ENCODE data around the gene ETV4.
"Not testable (repeated sequence)": the region's sequence is repeated elsewhere in the genome, so short reads cannot be mapped to it uniquely, and the experiment has no call there.

The ETV4 gene

DNA sequence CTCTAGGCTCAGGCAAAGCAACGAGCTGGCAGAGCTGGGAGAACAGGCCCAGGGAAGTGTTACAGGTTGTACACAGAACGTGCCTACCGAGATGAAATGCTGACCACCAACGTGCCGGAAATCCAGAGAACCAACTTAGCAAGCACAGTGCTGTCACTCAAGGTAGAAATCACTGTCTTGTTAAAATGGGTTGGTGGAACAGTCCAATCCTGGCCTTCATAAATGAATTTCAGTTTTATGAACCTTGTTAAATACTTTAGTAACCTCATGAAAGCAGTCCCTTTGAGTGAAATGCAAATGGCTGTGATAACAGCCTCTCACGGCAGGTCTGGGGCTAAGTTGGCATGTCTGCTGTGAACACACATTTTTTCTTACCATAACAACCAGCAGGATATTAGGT is 29.0 kb downstream of the ETV4 start:
- no peak for DNase-seq (ENCODE audit: low read depth in 2 of 2)

- no peak for DNase-seq (ENCODE audit: low read depth in 2 of 2)
These were observed 30.5 kb downstream of the ETV4 start for GRCh38 chr17:43515656-43516055.

GRCh38 chr17:43511199-43511598 is 34.9 kb downstream of the ETV4 start:
- not testable (repeated sequence) for DNase-seq (ENCODE audit: low read depth in 2 of 2)

DNA sequence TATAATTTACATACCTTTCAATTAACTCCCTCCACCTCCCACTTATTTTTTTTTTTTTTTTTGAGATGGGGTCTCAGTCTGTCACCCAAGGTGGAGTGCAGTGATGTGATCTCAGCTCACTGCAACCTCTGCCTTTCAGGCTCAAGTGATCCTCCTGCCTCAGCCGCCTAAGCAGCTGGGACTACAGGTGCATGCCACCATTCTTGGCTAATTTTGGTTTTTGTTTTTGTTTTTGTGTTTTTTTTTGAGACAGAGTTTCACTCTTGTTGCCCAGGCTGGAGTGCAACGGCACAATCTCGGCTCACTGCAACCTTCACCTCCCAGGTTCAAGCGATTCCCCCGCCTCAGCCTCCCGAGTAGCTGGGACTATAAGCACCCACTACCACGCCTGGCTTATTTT is 36.7 kb downstream of the ETV4 start:
- DNase-seq (ENCODE audit: low read depth in 2 of 2) = not testable (repeated sequence)

GRCh38 chr17:43490621-43491020 is 55.5 kb downstream of the ETV4 start:
- DNase-seq (ENCODE audit: low read depth in 2 of 2) = no peak

DNA sequence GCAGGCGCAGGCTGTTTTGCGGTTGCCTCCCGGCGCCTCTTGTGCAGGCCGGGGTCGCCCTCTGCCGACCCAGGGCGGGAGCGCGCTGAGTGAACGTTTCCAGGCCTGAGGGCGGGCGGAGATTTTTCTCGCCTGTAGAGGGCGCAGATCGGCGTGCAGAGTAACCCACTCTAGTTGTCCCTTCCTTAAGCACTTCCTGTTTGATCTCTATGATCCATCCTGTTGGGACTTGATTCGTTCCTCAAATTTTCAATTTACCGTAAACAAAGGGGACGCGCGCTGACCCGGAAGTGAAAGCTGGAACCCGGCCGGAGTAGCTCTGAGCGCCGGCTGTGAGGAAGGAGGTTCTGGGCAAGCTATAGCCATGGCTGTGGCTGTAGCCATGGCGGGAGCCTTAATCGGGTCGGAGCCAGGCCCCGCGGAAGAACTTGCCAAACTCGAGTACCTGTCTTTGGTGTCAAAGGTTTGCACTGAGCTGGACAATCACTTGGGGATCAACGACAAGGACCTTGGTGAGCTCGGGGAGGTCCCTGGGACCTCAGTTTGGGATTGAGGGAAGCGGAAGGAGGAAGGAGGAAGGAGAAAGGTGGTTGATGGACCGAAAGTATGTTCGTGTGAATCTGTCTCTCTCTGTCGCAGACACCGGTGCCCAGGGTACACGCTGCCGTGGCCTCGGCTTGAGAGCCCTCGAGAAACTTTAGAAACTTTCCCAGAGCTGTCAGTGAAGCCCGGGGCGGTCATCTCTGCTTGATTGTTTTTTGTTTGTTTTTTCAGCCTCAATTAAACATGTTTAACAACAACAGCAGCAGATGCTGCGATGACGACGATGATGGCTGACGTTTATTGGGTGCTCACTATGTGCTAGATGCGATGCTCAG is 62.2 kb downstream of the ETV4 start, which contains the start of gene DHX8:
Gene DHX8, plus strand, starts transcription at position 302 of the 878 bp plus-strand sequence. Its CDS starts 63 bp downstream, at position 365.
- peak; percentile 95 to 97 for DNase-seq (ENCODE audit: low read depth in 2 of 2)

- no peak for DNase-seq (ENCODE audit: low read depth in 2 of 2)
These were observed 63.8 kb downstream of the ETV4 start for GRCh38 chr17:43482103-43483012.

DNA sequence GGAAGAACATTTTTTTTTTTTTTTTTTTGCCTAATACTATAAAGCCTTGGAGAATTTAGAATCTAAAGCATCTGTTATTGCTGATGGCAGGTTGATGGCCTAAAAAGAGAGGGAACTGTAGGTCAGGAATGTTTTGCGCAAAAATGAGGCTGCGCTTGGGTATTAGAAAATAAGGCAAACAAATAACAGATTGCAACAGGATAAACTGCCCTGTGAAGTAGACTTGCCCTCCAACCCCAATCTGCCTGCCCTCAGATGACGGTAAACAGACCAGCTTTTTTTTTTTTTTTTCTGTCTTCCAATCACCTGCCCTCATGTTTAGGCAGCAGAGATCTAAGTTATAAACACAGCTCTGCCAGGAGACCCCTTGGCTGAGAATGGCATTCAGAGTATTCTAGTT is 66.2 kb downstream of the ETV4 start:
- DNase-seq (ENCODE audit: low read depth in 2 of 2) = no peak

Data from stimulated activated CD8-positive, alpha-beta memory T cell treated with anti-CD3 and anti-CD28 coated beads, Interleukin-15, amount 100 ng/mL, for 4 hours (primary cell).